Measurements from ENCODE around the gene ELP6. TPM values are rescaled to one million over a fixed set of nuclear protein-coding genes. Genes with fewer than 3 reads are reported as not detected.
"Not testable (repeated sequence)": the region's sequence is repeated elsewhere in the genome, so short reads cannot be mapped to it uniquely, and the experiment has no call there.

ELP6 gene
- total and polyA plus RNA-seq, 2 donors (not counting 1 experiment from before 2014, with no cell fraction given), result 29.4 to 32.0 TPM

- CTCF ChIA-PET, result interaction anchor here (0.9 kb wide), 1 partner anchor 48 kb away, joined by 3 read pairs; no protein-coding TSS in a partner anchor
- ATAC-seq (ENCODE audit: low read depth), result no peak
Observed at GRCh38 chr3:47469616-47470015, 43.9 kb downstream of the ELP6 start.

DNA sequence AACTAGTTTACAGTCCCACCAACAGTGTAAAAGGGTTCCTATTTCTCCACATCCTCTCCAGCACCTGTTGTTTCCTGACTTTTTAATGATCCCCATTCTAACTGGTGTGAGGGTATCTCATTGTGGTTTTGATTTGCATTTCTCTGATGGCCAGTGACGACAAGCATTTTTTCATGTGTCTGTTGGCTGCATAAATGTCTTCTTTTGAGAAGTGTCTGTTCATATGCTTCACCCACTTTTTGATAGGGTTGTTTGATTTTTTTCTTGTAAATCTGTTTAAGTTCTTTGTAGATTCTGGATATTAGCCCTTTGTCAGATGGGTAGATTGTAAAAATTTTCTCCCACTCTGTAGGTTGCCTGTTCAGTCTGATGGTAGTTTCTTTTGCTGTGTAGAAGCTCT lies 45.2 kb downstream of the ELP6 start:
- ATAC-seq (ENCODE audit: low read depth); H3K36me3 ChIP-seq (replicated peaks in 1 of 2; ENCODE audit: control extremely low read depth in 1 of 2, control insufficient read depth in 1 of 2, extremely low read depth in 1 of 2, insufficient read depth in 2 of 2, low read length in 1 of 2); H3K27ac Mint-ChIP-seq; H3K27ac ChIP-seq (ENCODE audit: low read length in 2 of 2); H3K9me3 Mint-ChIP-seq (ENCODE audit: insufficient read depth); H3K27me3 ChIP-seq (replicated peaks in 1 of 4; ENCODE audit: control extremely low read depth in 1 of 4, control insufficient read depth in 3 of 4, insufficient read depth in 4 of 4, low read length in 3 of 4); H3K9me3 ChIP-seq (ENCODE audit: control extremely low read depth in 1 of 3, control insufficient read depth in 2 of 3, insufficient read depth in 1 of 3, low read length in 2 of 3); H3K4me2 ChIP-seq (replicated peaks; ENCODE audit: low read depth, low read length, poor library complexity, severe bottlenecking); H2AFZ ChIP-seq (ENCODE audit: insufficient read depth, low read depth, low read length, poor library complexity, severe bottlenecking); H3K4me1 ChIP-seq (ENCODE audit: control insufficient read depth in 2 of 2, insufficient read depth in 2 of 2, low read length in 2 of 2); H3K27me3 Mint-ChIP-seq; H3K9ac ChIP-seq (ENCODE audit: low read length); POLR2A ChIA-PET; intact Hi-C loops (cut with micrococcal nuclease); H3K4me3 ChIP-seq (ENCODE audit: control extremely low read depth in 1 of 5, extremely low read depth in 1 of 5, insufficient read depth in 1 of 5, low read depth in 2 of 5, low read length in 4 of 5); DNase-seq; H3K4me3 Mint-ChIP-seq: not testable (repeated sequence)
- peaks cover 26% of the 10 kb centered on the region for H3K4me1 Mint-ChIP-seq
- Histone ChIP-seq H3K79me2 (ENCODE audit: control insufficient read depth, insufficient read depth, low read length) (peaks cover 86% of the 10 kb centered on the region), H4K20me1 (ENCODE audit: control insufficient read depth, insufficient read depth, low read length, poor library complexity, severe bottlenecking) (peaks cover 42% of the 10 kb centered on the region)
- CTCF ChIA-PET, result interaction anchor here (1.0 kb wide), 1 partner anchor 48 kb away, joined by 3 read pairs; no protein-coding TSS in a partner anchor
- no CpG with 5 or more reads among the region's 1 CpG for WGBS (ENCODE audit: insufficient coverage)

More at GRCh38 chr3:47469616-47470015, 43.9 kb downstream of the ELP6 start:
- no peaks in the 10 kb centered on the region for H3K27me3 ChIP-seq (replicated peaks in 1 of 4; ENCODE audit: control extremely low read depth in 1 of 4, control insufficient read depth in 3 of 4, insufficient read depth in 4 of 4, low read length in 3 of 4)
- TF ChIP-seq CTCF (IDR thresholded peaks at IDR 0.05) (no peak), EZH2 (IDR thresholded peaks at IDR 0.05; ENCODE audit: borderline replicate concordance, insufficient read depth, low read depth, low read length, poor library complexity, severe bottlenecking) (no peak)
- peaks cover 5 to 10% of the 10 kb centered on the region in 2 donors for H3K4me1 ChIP-seq (ENCODE audit: control insufficient read depth in 2 of 2, insufficient read depth in 2 of 2, low read length in 2 of 2)
- no peaks in the 10 kb centered on the region for H3K27me3 Mint-ChIP-seq
- peaks cover 33% of the 10 kb centered on the region for H3K4me1 Mint-ChIP-seq
- H3K9me3 Mint-ChIP-seq (ENCODE audit: insufficient read depth), result no peaks in the 10 kb centered on the region
- intact Hi-C loops (cut with micrococcal nuclease), result loop anchor here (10.0 kb wide), 1 partner anchor 315 kb away; the partner anchor contains the start of gene SMARCC1
- no peak overlapping the region for H3K27ac Mint-ChIP-seq
- POLR2A ChIA-PET, result no interaction called here
- H3K36me3 ChIP-seq (replicated peaks in 1 of 2; ENCODE audit: control extremely low read depth in 1 of 2, control insufficient read depth in 1 of 2, extremely low read depth in 1 of 2, insufficient read depth in 2 of 2, low read length in 1 of 2), result peaks cover 0 to 3% of the 10 kb centered on the region in 2 experiments
- no peak overlapping the region for H2AFZ ChIP-seq (ENCODE audit: insufficient read depth, low read depth, low read length, poor library complexity, severe bottlenecking)
- H3K4me3 ChIP-seq (ENCODE audit: control extremely low read depth in 1 of 5, extremely low read depth in 1 of 5, insufficient read depth in 1 of 5, low read depth in 2 of 5, low read length in 4 of 5), result no peak overlapping the region
- H3K4me3 Mint-ChIP-seq, result no peak overlapping the region
- WGBS (ENCODE audit: insufficient coverage), result no CpG with 5 or more reads among the region's 3 CpGs
- no peak overlapping the region for H3K27ac ChIP-seq (ENCODE audit: low read length in 2 of 2)
- H3K9me3 ChIP-seq (ENCODE audit: control extremely low read depth in 1 of 3, control insufficient read depth in 2 of 3, insufficient read depth in 1 of 3, low read length in 2 of 3), result peaks cover 0 to 7% (median 0%) of the 10 kb centered on the region in 3 donors
- peaks cover 85% of the 10 kb centered on the region for H3K79me2 ChIP-seq (ENCODE audit: control insufficient read depth, insufficient read depth, low read length)
- peaks cover 33% of the 10 kb centered on the region for H4K20me1 ChIP-seq (ENCODE audit: control insufficient read depth, insufficient read depth, low read length, poor library complexity, severe bottlenecking)
- H3K9ac ChIP-seq (ENCODE audit: low read length), result no peak overlapping the region
- no peak for DNase-seq
- H3K4me2 ChIP-seq (replicated peaks; ENCODE audit: low read depth, low read length, poor library complexity, severe bottlenecking), result no peak overlapping the region

Measured in B cell (primary cell).